Heart left ventricle (tissue), 16 donors: Measurements from ENCODE around the gene IL32. TPM values are rescaled to one million over a fixed set of nuclear protein-coding genes. Genes with fewer than 3 reads are reported as not detected.

Experiments used
- ATAC-seq, 4 donors: fragments of 200-7000 bp; cut with Tn5 transposase; one replicate each; pipeline ENCODE4 v1.9.1; 2020 to 2022; ENCODE audit warnings: moderate library complexity in 4 of 4, mild to moderate bottlenecking in 3 of 4, moderate number of reproducible peaks in 1 of 4
- DNase-seq, 5 donors: peaks; one replicate each; pipeline ENCODE4 v3.0.0-alpha.2; 2020
- H3K27ac ChIP-seq, 12 donors: fragments of 200-600 bp; sonication (generic) in 4 of 12; one replicate each; pipeline versions ENCODE4 v1.5.0 to v1.8.0; 2016 to 2022; ENCODE audit warnings: mild to moderate bottlenecking in 2 of 12
- H3K27me3 ChIP-seq, 9 donors: fragments of 200-600 bp; sonication (generic) in 2 of 9; one replicate each; pipeline versions ENCODE4 v1.5.1 to v1.8.0; 2016 to 2022; ENCODE audit warnings: mild to moderate bottlenecking in 3 of 9
- H3K36me3 ChIP-seq, 9 donors: fragments of 200-600 bp; sonication (generic) in 2 of 9; one replicate each; pipeline versions ENCODE4 v1.5.0 to v1.8.0; 2018 to 2022; ENCODE audit warnings: mild to moderate bottlenecking in 2 of 9
- H3K4me1 ChIP-seq, 12 donors: fragments of 200-600 bp; sonication (generic) in 4 of 12; one replicate each; pipeline versions ENCODE4 v1.5.0 to v1.8.0; 2016 to 2022; ENCODE audit warnings: mild to moderate bottlenecking in 3 of 12
- H3K4me3 ChIP-seq, 12 donors: fragments of 200-600 bp; sonication (generic) in 4 of 12; one replicate each; pipeline versions ENCODE4 v1.5.0 to v1.8.0; 2017 to 2022; ENCODE audit warnings: mild to moderate bottlenecking in 9 of 12, moderate library complexity in 4 of 12
- H3K9me3 ChIP-seq, 12 donors: fragments of 200-600 bp; sonication (generic) in 4 of 12; one replicate each; pipeline versions ENCODE4 v1.5.0 to v1.8.0; 2016 to 2022; ENCODE audit warnings: mild to moderate bottlenecking in 1 of 12
- POLR2A ChIP-seq, 2 donors: fragments of 450-650 bp; IDR thresholded peaks; one replicate each; pipeline ENCODE4 v1.6.1; 2017; ENCODE audit warnings: antibody characterized with exemption in 2 of 2, mild to moderate bottlenecking in 2 of 2, moderate library complexity in 2 of 2
- WGBS, 4 donors: extraction: QIAGEN DNeasy Blood & Tissue Kit in 2 of 4; methylation state at CpG; one replicate each; pipeline versions ENCODE4 v1.1.5 to v1.1.7; 2013 to 2018; 5-methylcytosine and 5-hydroxymethylcytosine counted together
- intact Hi-C, 10 donors: fragments of 100-400 bp; cut with DNase I; formaldehyde crosslinking; loops; one replicate each; pipeline versions ENCODE4 v1.11.1 to v1.14.2; 2022
- polyA plus RNA-seq, 2 donors: library from polyadenylated mRNA; stranded (reverse); fragments of 200-250 nt; gene quantifications; one replicate each; pipeline ENCODE4 v1.2.3, GENCODE V29; 2013
- total RNA-seq, 9 donors: library from RNA; depleted of rRNA in 2 of 9; stranded (reverse); fragments of >200 nt in 2 of 9; fragmentation: NEBNext Ultra II Directional in 3 of 9; extraction: Animal tissue kit (Norgen Biotek cat#: 25700) in 3 of 9; gene quantifications; one replicate each; pipeline versions ENCODE4 v1.1.0 to v1.2.4, GENCODE V29; 2016 to 2023
- TF ChIP-seq, protein P1 (sequence below), 12 donors: fragments of 200-600 bp; sonication (generic) in 4 of 12; IDR thresholded peaks; one replicate each; pipeline versions ENCODE4 v1.5.0 to v1.8.0; 2018 to 2022; ENCODE audit warnings: antibody characterized with exemption in 12 of 12, mild to moderate bottlenecking in 5 of 12
- donor health status: ischemic (EF 13 %, LVEDD 7.1; RV severe dilation, severe dysfunction).
- donor health status: healthy with polysubstance abuse.
- donor health status: DM: no; HTN: yes; CAD: no.
- donor health status: DM: no; HTN: no; CAD: no.
- donor health status: ischemic (EF 25% LVEDD 6.9; RV normal size, moderate dysfunction).
- donor health status: ischemic (EF 25% LVEDD 5.7; RV mildly dilated, moderate dysfunction).
- donor health status: healthy.
- donor health status: DM: yes; HTN: yes; CAD: no.
- donor health status: ischemic (EF 35%, LVEDD 5.7; RV mildly dilated, moderate dysfunction).
- donor health status: nonischemic (EF 11% LVEDD 7.7; RV severe dilation, severe dysfunction).
- donor health status: DM: yes; HTN: yes; CAD: no.
- donor health status: PGD.
- donor health status: ischemic (EF 29% LVEDD 5.4; RV normal size, mild dysfunction).
- donor health status: nonischemic (EF 23%, LVEDD 6.1; RV moderate dilation, normal function).

The IL32 gene
- total and polyA plus RNA-seq, 11 donors: 20.6 to 241 (median 59.2) TPM

- ATAC-seq (peak in 3 of 4 donors; percentile 32 to 34 (median 34)), DNase-seq (peak; percentile 64 to 91 (median 83))
- Histone ChIP-seq H3K4me1 (peaks cover 0 to 48% (median 23%) of the 10 kb centered on the region in 12 donors), H3K36me3 (peaks cover 0 to 23% (median 19%) of the 10 kb centered on the region in 9 donors), H3K9me3 (no peaks in the 10 kb centered on the region), H3K4me3 (peak overlapping the region in 2 of 12 donors; percentile 2 to 26), H3K27ac (no peak overlapping the region), H3K27me3 (peaks cover 6 to 48% (median 29%) of the 10 kb centered on the region in 9 donors)
- TF ChIP-seq POLR2A (IDR thresholded peaks at IDR 0.05): no peak
- TF ChIP-seq, protein P1, sequence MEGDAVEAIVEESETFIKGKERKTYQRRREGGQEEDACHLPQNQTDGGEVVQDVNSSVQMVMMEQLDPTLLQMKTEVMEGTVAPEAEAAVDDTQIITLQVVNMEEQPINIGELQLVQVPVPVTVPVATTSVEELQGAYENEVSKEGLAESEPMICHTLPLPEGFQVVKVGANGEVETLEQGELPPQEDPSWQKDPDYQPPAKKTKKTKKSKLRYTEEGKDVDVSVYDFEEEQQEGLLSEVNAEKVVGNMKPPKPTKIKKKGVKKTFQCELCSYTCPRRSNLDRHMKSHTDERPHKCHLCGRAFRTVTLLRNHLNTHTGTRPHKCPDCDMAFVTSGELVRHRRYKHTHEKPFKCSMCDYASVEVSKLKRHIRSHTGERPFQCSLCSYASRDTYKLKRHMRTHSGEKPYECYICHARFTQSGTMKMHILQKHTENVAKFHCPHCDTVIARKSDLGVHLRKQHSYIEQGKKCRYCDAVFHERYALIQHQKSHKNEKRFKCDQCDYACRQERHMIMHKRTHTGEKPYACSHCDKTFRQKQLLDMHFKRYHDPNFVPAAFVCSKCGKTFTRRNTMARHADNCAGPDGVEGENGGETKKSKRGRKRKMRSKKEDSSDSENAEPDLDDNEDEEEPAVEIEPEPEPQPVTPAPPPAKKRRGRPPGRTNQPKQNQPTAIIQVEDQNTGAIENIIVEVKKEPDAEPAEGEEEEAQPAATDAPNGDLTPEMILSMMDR (IDR thresholded peaks at IDR 0.05): peak; percentile 55 to 77 (median 64)
- intact Hi-C loops: no loop called here
- 20 to 43% (median 25%) methylated on average over 6 to 58 of the region's 58 CpGs for whole genome bisulfite sequencing, 4 donors
Measured at GRCh38 chr16:3027983-3028715, 37.3 kb upstream of the IL32 start.

- intact Hi-C loops: no loop called here
- peaks cover 7 to 54% (median 29%) of the 10 kb centered on the region in 9 donors for H3K27me3 ChIP-seq
- no peak for TF ChIP-seq POLR2A (IDR thresholded peaks at IDR 0.05)
- TF ChIP-seq, protein P1 (IDR thresholded peaks at IDR 0.05): no peak
- H3K9me3 ChIP-seq: no peaks in the 10 kb centered on the region
- H3K4me3 ChIP-seq: peak overlapping the region in 1 of 12 donors; percentile 2
- H3K27ac ChIP-seq: no peak overlapping the region
- DNase-seq (no peak), ATAC-seq (no peak)
- peaks cover 0 to 23% (median 19%) of the 10 kb centered on the region in 9 donors for H3K36me3 ChIP-seq
- peaks cover 0 to 41% (median 18%) of the 10 kb centered on the region in 12 donors for H3K4me1 ChIP-seq
- 25 to 50% (median 33%) methylated on average over 6 to 15 of the region's 15 CpGs for WGBS, 4 donors
Measured at GRCh38 chr16:3028716-3029319, 36.6 kb upstream of the IL32 start.

GRCh38 chr16:3029491-3030221, 35.8 kb upstream of the IL32 start:
- Histone ChIP-seq H3K4me1 (peaks cover 0 to 36% (median 14%) of the 10 kb centered on the region in 12 donors), H3K27me3 (peaks cover 8 to 61% (median 37%) of the 10 kb centered on the region in 9 donors), H3K9me3 (no peaks in the 10 kb centered on the region), H3K36me3 (peaks cover 0 to 23% (median 19%) of the 10 kb centered on the region in 9 donors), H3K4me3 (peak overlapping the region in 7 of 12 donors; percentile 2 to 44 (median 21)), H3K27ac (no peak overlapping the region)
- TF ChIP-seq POLR2A (IDR thresholded peaks at IDR 0.05): no peak
- TF ChIP-seq, protein P1 (IDR thresholded peaks at IDR 0.05): no peak
- ATAC-seq: peak in 1 of 4 donors; percentile 8
- peak in 1 of 5 donors; percentile 77 for DNase-seq
- intact Hi-C loops: loop anchor here in 1 of 10 donors (5.0 kb wide), 1 partner anchor 138 kb away; no protein-coding TSS in a partner anchor
- 10 to 34% (median 22%) methylated on average over 18 to 59 of the region's 59 CpGs for WGBS, 4 donors
